ENCODE data around the gene PLXNA1.

DNA sequence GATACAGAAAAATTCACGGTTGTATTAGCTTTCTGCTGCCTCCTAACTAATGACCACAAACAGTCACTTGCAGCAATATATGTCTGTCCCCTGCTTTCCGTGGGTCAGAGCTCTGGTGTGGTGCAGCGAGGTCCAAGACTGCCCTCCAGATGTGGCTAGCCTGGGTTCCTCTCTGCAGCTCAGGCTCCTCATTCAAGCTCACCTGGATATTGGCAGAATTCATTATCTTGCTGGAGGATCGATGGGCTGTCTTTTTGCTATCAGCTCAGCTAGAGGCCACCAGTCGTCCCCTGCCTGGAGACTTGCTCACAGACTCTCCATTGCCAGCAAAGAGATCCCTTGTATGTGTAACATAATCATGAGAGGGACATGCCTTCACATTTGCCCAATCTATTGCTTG, 12.8 kb upstream of the PLXNA1 start:
- no peak for TF ChIP-seq ZFP3 (CRISPR knock-in tag; IDR thresholded peaks at IDR 0.05)
- TF ChIP-seq ZNF8 (CRISPR knock-in tag; IDR thresholded peaks at IDR 0.05): no peak
- TF ChIP-seq PATZ1 (CRISPR knock-in tag; IDR thresholded peaks at IDR 0.05; ENCODE audit: borderline replicate concordance): no peak
- no peak for TF ChIP-seq CREB5 (CRISPR knock-in tag; IDR thresholded peaks at IDR 0.05; ENCODE audit: low read depth)
